GM19438 (cell line): ENCODE measurements around the gene HIRIP3.
"Not testable (repeated sequence)": the region's sequence is repeated elsewhere in the genome, so short reads cannot be mapped to it uniquely, and the experiment has no call there.

Experiments used
- ATAC-seq: cut with Tn5 transposase; IDR thresholded peaks from one replicate; pipeline ENCODE4 v1.9.1; 2021; ENCODE audit warnings: low read depth; ENCODE audit not compliant: unreplicated experiment

Gene HIRIP3

GRCh38 chr16:29962344-29962994 lies 32.9 kb downstream of the HIRIP3 start:
- ATAC-seq = no peak

- peak; percentile 85 for ATAC-seq
Observed at GRCh38 chr16:29961479-29962343, 33.7 kb downstream of the HIRIP3 start, which contains the start of gene TMEM219. TSS of gene TMEM219 (plus strand) at chr16:29962079. CDS start at chr16:29963144, 1,065 bp downstream.

GRCh38 chr16:29961127-29961478 lies 34.3 kb downstream of the HIRIP3 start:
- no peak for ATAC-seq

- ATAC-seq = not testable (repeated sequence)
Observed at GRCh38 chr16:29959821-29960220, 35.6 kb downstream of the HIRIP3 start.

GRCh38 chr16:29959293-29959692 lies 36.1 kb downstream of the HIRIP3 start:
- no peak for ATAC-seq

GRCh38 chr16:29958756-29959155 lies 36.7 kb downstream of the HIRIP3 start:
- ATAC-seq = no peak

GRCh38 chr16:29951625-29952365 lies 43.6 kb downstream of the HIRIP3 start:
- no peak for ATAC-seq

- no peak for ATAC-seq
Observed at GRCh38 chr16:29950806-29951461, 44.5 kb downstream of the HIRIP3 start.

GRCh38 chr16:29947897-29948296 lies 47.5 kb downstream of the HIRIP3 start:
- ATAC-seq = no peak

- no peak for ATAC-seq
Observed at GRCh38 chr16:29943846-29944799, 51.3 kb downstream of the HIRIP3 start.
